ENCODE results near the gene PGP. TPM values are rescaled to one million over a fixed set of nuclear protein-coding genes. Genes with fewer than 3 reads are reported as not detected.

The PGP gene
- total and polyA plus RNA-seq, 8 donors = 7.1 to 24.4 (median 9.3) TPM

- peaks cover 0 to 82% of the 10 kb centered on the region in 2 donors for H3K36me3 ChIP-seq
- intact Hi-C loops (cut with DNase I) = no loop called here
- DNase-seq = no peak
- H3K27me3 ChIP-seq = peaks cover 16 to 36% of the 10 kb centered on the region in 2 donors
- peaks cover 15 to 26% of the 10 kb centered on the region in 2 donors for H3K4me1 ChIP-seq
- H3K27ac ChIP-seq = no peak overlapping the region
- no peaks in the 10 kb centered on the region for H3K9me3 ChIP-seq
- no peak for ATAC-seq
- peak overlapping the region in 1 of 2 donors; percentile 7 for H3K4me3 ChIP-seq
- no peak for TF ChIP-seq CTCF (IDR thresholded peaks at IDR 0.05)
These were observed 22.5 kb upstream of the PGP start for GRCh38 chr16:2237102-2237482.

GRCh38 chr16:2236337-2237101 is 21.9 kb upstream of the PGP start, which contains the start of gene DNASE1L2:
TSS of gene DNASE1L2 (plus strand) at chr16:2236444. CDS start at chr16:2236817, 373 bp downstream.
- no peak for TF ChIP-seq CTCF (IDR thresholded peaks at IDR 0.05)
- Histone ChIP-seq H3K4me3 (peak within 1 kb of the TSS in 1 of 2 donors; percentile 7), H3K4me1 (peaks cover 15 to 26% of the 10 kb centered on the region in 2 donors), H3K36me3 (peaks cover 0 to 82% of the 10 kb centered on the region in 2 donors), H3K9me3 (no peaks in the 10 kb centered on the region), H3K27me3 (peaks cover 16 to 36% of the 10 kb centered on the region in 2 donors), H3K27ac (no peak within 1 kb of the TSS)
- ATAC-seq = peak; percentile 44
- peak in 1 of 4 donors; percentile 44 for DNase-seq
- intact Hi-C loops (cut with DNase I) = no loop called here

GRCh38 chr16:2235695-2236336 is 21.2 kb upstream of the PGP start:
- intact Hi-C loops (cut with DNase I) = no loop called here
- Histone ChIP-seq H3K4me1 (peaks cover 15 to 26% of the 10 kb centered on the region in 2 donors), H3K4me3 (peak overlapping the region in 1 of 2 donors; percentile 7), H3K9me3 (no peaks in the 10 kb centered on the region), H3K36me3 (peaks cover 0 to 82% of the 10 kb centered on the region in 2 donors), H3K27ac (no peak overlapping the region), H3K27me3 (peaks cover 16 to 36% of the 10 kb centered on the region in 2 donors)
- no peak for DNase-seq
- TF ChIP-seq CTCF (IDR thresholded peaks at IDR 0.05) = no peak
- no peak for ATAC-seq

- TF ChIP-seq CTCF (IDR thresholded peaks at IDR 0.05) = no peak
- peaks cover 0 to 83% of the 10 kb centered on the region in 2 donors for H3K36me3 ChIP-seq
- DNase-seq (peak in 1 of 4 donors; percentile 72), ATAC-seq (no peak)
- intact Hi-C loops (cut with DNase I) = no loop called here
- no peak overlapping the region for H3K27ac ChIP-seq
- H3K4me1 ChIP-seq = peaks cover 15 to 26% of the 10 kb centered on the region in 2 donors
- no peak overlapping the region for H3K4me3 ChIP-seq
- no peaks in the 10 kb centered on the region for H3K9me3 ChIP-seq
- H3K27me3 ChIP-seq = peaks cover 16 to 36% of the 10 kb centered on the region in 2 donors
These were observed 20.6 kb upstream of the PGP start for GRCh38 chr16:2235234-2235651.

- Histone ChIP-seq H3K27me3 (peaks cover 16 to 36% of the 10 kb centered on the region in 2 donors), H3K4me1 (peaks cover 15 to 26% of the 10 kb centered on the region in 2 donors), H3K27ac (no peak overlapping the region), H3K36me3 (peaks cover 0 to 83% of the 10 kb centered on the region in 2 donors), H3K4me3 (no peak overlapping the region), H3K9me3 (no peaks in the 10 kb centered on the region)
- no peak for DNase-seq
- intact Hi-C loops (cut with DNase I) = no loop called here
- no peak for TF ChIP-seq CTCF (IDR thresholded peaks at IDR 0.05)
- no peak for ATAC-seq
These were observed 20.2 kb upstream of the PGP start for GRCh38 chr16:2234813-2235170.
